ENCODE results near the gene C5orf47. TPM values are rescaled to one million over a fixed set of nuclear protein-coding genes. Genes with fewer than 3 reads are reported as not detected.

C5orf47 gene
- total RNA-seq, 1 donor from 2014 or later = not detected

DNA sequence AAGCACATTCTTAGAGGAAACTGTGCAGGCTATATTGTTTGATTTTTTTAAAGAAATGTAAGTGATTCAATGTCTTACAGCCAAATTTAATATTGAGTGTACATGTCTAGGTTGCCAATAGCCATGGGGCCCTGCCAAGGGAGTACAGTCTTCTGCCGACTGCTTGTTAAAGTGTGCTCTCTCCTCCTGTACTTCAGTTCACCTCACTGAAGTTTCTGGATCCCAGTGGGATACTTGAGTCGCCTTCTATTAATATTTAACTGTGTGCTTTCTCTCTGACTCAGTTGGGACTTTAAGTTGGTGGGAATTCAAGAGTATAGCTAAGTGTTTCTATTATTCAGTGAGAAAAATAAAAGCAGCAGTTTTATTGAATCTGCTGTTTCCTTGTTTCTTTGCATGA lies 44.5 kb upstream of the C5orf47 start:
- Mint-ChIP-seq H3K4me3 (no peak overlapping the region), H3K27ac (ENCODE audit: unreplicated experiment) (no peak overlapping the region), H3K9me3 (no peaks in the 10 kb centered on the region), H3K4me1 (peaks cover 10% of the 10 kb centered on the region), H3K36me3 (ENCODE audit: low read depth) (peaks cover 3% of the 10 kb centered on the region), H3K27me3 (ENCODE audit: low read depth) (no peaks in the 10 kb centered on the region)
- TF ChIP-seq, protein P1, sequence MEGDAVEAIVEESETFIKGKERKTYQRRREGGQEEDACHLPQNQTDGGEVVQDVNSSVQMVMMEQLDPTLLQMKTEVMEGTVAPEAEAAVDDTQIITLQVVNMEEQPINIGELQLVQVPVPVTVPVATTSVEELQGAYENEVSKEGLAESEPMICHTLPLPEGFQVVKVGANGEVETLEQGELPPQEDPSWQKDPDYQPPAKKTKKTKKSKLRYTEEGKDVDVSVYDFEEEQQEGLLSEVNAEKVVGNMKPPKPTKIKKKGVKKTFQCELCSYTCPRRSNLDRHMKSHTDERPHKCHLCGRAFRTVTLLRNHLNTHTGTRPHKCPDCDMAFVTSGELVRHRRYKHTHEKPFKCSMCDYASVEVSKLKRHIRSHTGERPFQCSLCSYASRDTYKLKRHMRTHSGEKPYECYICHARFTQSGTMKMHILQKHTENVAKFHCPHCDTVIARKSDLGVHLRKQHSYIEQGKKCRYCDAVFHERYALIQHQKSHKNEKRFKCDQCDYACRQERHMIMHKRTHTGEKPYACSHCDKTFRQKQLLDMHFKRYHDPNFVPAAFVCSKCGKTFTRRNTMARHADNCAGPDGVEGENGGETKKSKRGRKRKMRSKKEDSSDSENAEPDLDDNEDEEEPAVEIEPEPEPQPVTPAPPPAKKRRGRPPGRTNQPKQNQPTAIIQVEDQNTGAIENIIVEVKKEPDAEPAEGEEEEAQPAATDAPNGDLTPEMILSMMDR (conservative IDR thresholded peaks at IDR 0.05) = no peak
- DNase-seq (ENCODE audit: low read depth, low spot score) = no peak

DNA sequence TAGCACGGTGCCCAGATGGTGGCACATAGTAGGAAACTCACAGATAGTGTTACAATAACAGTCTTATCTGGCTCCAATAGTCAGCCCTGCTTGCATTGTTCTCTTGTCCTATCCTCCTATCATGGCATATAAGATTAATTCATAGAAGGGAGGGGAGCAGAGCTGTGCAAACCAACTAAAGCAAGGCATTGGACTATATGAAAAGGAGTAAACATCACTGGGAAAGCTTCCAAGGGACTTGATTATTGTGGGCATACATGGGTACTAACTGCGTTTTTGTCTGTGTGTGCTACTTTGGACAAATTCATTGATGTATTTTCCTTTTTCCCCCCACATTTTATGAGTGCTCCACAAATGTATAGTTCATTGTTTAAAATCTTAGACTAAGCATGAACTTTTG lies 43.8 kb upstream of the C5orf47 start:
- Mint-ChIP-seq H3K27me3 (ENCODE audit: low read depth) (no peaks in the 10 kb centered on the region), H3K4me1 (peaks cover 10% of the 10 kb centered on the region), H3K27ac (ENCODE audit: unreplicated experiment) (no peak overlapping the region), H3K36me3 (ENCODE audit: low read depth) (peaks cover 3% of the 10 kb centered on the region), H3K4me3 (no peak overlapping the region), H3K9me3 (no peaks in the 10 kb centered on the region)
- DNase-seq (ENCODE audit: low read depth, low spot score) = no peak
- TF ChIP-seq, protein P1 (conservative IDR thresholded peaks at IDR 0.05) = no peak

DNA sequence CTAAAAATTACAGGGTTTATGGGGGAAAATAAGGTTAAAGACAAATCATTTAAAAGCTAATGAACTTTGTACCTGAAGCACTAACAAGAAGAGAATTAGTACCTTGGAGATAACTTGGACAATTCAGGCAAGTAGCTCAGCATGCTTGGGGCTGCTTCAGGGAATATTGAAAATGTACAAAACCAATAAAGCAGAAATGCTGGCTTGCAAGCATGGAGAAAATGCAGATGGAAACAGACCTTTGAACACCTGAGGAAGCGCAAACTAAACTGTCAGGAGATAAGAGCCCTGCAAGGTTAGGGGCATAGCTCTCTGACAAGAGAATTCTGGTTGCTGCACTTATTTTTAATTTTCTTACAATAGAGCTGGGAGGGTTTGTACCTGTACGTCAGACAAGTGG lies 42.6 kb upstream of the C5orf47 start:
- DNase-seq (ENCODE audit: low read depth, low spot score) = no peak
- TF ChIP-seq, protein P1 (conservative IDR thresholded peaks at IDR 0.05) = no peak
- Mint-ChIP-seq H3K36me3 (ENCODE audit: low read depth) (peaks cover 3% of the 10 kb centered on the region), H3K9me3 (no peaks in the 10 kb centered on the region), H3K4me1 (peaks cover 5% of the 10 kb centered on the region), H3K4me3 (no peak overlapping the region), H3K27ac (ENCODE audit: unreplicated experiment) (no peak overlapping the region), H3K27me3 (ENCODE audit: low read depth) (no peaks in the 10 kb centered on the region)

DNA sequence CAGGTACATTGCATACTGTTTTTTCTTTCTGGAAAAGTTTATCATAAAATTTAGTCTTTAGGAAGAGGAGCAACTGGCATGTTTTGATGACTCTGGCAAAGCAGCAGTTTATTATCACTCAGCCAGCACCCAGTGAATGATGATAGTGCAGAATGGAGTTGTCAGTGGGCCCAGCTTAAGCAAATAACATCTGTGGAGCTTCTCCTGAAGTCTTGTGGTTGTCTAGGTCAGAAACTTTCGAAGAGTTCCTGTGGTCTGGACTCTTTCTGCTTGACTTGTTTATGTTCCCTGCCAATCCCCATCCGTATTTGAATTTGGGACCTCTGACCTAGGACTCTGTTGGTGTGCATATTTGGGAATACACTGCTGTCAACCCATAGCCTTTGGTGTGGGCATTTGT lies 38.1 kb upstream of the C5orf47 start:
- H3K27me3 Mint-ChIP-seq (ENCODE audit: low read depth) = no peaks in the 10 kb centered on the region
- H3K9me3 Mint-ChIP-seq = no peaks in the 10 kb centered on the region
- no peak for DNase-seq (ENCODE audit: low read depth, low spot score)
- peaks cover 3% of the 10 kb centered on the region for H3K36me3 Mint-ChIP-seq (ENCODE audit: low read depth)
- peaks cover 2% of the 10 kb centered on the region for H3K4me1 Mint-ChIP-seq
- no peak overlapping the region for H3K27ac Mint-ChIP-seq (ENCODE audit: unreplicated experiment)
- H3K4me3 Mint-ChIP-seq = no peak overlapping the region
- TF ChIP-seq, protein P1 (conservative IDR thresholded peaks at IDR 0.05) = no peak

DNA sequence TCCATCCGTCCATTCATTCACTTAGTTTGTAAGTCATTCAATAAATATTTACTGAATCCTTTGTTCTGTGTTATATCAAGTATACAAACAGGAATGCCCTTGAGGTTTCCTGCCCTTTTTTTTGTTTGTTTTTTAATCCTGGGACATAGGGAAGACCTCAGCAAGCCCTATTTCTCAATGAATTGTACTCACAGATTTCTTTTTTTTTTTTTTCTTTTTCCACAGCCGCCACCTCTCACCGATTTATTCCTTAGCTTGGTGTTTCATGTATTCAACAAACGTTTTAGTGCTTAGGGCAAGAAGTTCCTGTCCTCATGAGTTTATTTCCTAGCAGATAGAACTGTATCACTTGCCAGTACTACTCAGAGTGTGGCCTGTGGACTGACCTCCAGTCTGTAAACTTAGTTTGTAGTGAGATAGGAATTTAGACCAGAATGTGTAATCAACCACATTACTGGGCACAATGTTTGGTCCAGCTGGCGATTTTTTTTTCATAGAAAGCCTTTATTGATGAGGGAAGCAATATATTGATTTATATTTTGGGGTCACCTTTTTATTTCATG lies 35.4 kb upstream of the C5orf47 start:
- H3K36me3 Mint-ChIP-seq (ENCODE audit: low read depth) = peaks cover 3% of the 10 kb centered on the region
- no peaks in the 10 kb centered on the region for H3K27me3 Mint-ChIP-seq (ENCODE audit: low read depth)
- TF ChIP-seq, protein P1 (conservative IDR thresholded peaks at IDR 0.05) = no peak
- H3K4me1 Mint-ChIP-seq = peaks cover 7% of the 10 kb centered on the region
- H3K9me3 Mint-ChIP-seq = no peaks in the 10 kb centered on the region
- no peak for DNase-seq (ENCODE audit: low read depth, low spot score)
- H3K27ac Mint-ChIP-seq (ENCODE audit: unreplicated experiment) = no peak overlapping the region
- no peak overlapping the region for H3K4me3 Mint-ChIP-seq

Measured in neural crest cell (in vitro differentiated cells).